Transverse colon (tissue), 4 donors: ENCODE data around the gene CACNG5. TPM values are rescaled to one million over a fixed set of nuclear protein-coding genes. Genes with fewer than 3 reads are reported as not detected.

Experiments used
- DNase-seq: peaks from one replicate; pipeline ENCODE4 v3.0.0-alpha.2; 2019
- H3K27ac ChIP-seq, 4 donors: fragments of 200-600 bp; sonication (generic); 2 replicates each; pipeline ENCODE4 v1.5.1; 2016 to 2018; ENCODE audit warnings: inconsistent platforms in 4 of 4
- H3K27me3 ChIP-seq: fragments of 200-600 bp; sonication (generic); 2 replicates; pipeline ENCODE4 v1.5.1; 2017; ENCODE audit warnings: inconsistent platforms
- H3K36me3 ChIP-seq, 4 donors: fragments of 200-600 bp; sonication (generic); 2 replicates each; pipeline ENCODE4 v1.5.1; 2017 to 2019; ENCODE audit warnings: inconsistent platforms in 4 of 4
- H3K4me1 ChIP-seq, 4 donors: fragments of 200-600 bp; sonication (generic); 2 replicates each; pipeline ENCODE4 v1.5.1; 2017 to 2020; ENCODE audit warnings: inconsistent platforms in 4 of 4
- H3K4me3 ChIP-seq, 4 donors: fragments of 200-600 bp; sonication (generic); 1 replicate in 1 of 4; 2 replicates in 3 of 4; pipeline versions ENCODE4 v1.5.1 to v1.6.1; 2017 to 2019; ENCODE audit warnings: inconsistent platforms in 4 of 4
- H3K9me3 ChIP-seq, 2 donors: fragments of 200-600 bp; sonication (generic); 2 replicates each; pipeline ENCODE4 v1.5.1; 2017 to 2019; ENCODE audit warnings: inconsistent platforms in 2 of 2
- CTCF ChIP-seq, 5 experiments: fragments of 200-600 bp in 3 of 5; fragments of 450-650 bp in 2 of 5; sonication (generic) in 3 of 5; IDR thresholded peaks; 1 replicate in 2 of 5; 2 replicates in 3 of 5; pipeline ENCODE4 v1.5.1; 2016 to 2017; ENCODE audit warnings: antibody characterized with exemption in 5 of 5, inconsistent platforms in 3 of 5, mild to moderate bottlenecking in 2 of 5, moderate library complexity in 1 of 5
- EP300 ChIP-seq: sonication (generic); formaldehyde crosslinking; IDR thresholded peaks from one replicate; pipeline ENCODE4 v1.6.1; 2017; ENCODE audit warnings: antibody characterized with exemption, low read depth
- POLR2A ChIP-seq: fragments of 450-650 bp; IDR thresholded peaks from one replicate; pipeline ENCODE4 v1.6.1; 2016; ENCODE audit warnings: antibody characterized with exemption, mild to moderate bottlenecking, moderate library complexity
- POLR2AphosphoS5 ChIP-seq, 3 donors: sonication (generic); formaldehyde crosslinking; IDR thresholded peaks; one replicate each; pipeline ENCODE4 v1.6.1; 2016; ENCODE audit warnings: antibody characterized with exemption in 3 of 3
- WGBS, 2 donors: methylation state at CpG; one replicate each; pipeline ENCODE4 v1.1.5; 2018; ENCODE audit warnings: low coverage in 1 of 2; 5-methylcytosine and 5-hydroxymethylcytosine counted together
- in situ Hi-C, 4 donors: fragments of 200-750 bp; cut with MboI; loops; one replicate each; pipeline versions ENCODE4 v1.15.0 to v1.15.1; 2017; ENCODE audit warnings: low sequenced_read_pairs in 3 of 4, low pct_ligation_motif_present in 1 of 4, low pct_unique_long_range_greater_than_20kb in 1 of 4
- intact Hi-C: fragments of 100-400 bp; cut with DNase I; formaldehyde crosslinking; loops from one replicate; pipeline ENCODE4 v1.15.1; 2023; ENCODE audit warnings: low total_unique reads
- total RNA-seq, 4 donors: library from RNA; depleted of rRNA; stranded (reverse); fragments of >200 nt; gene quantifications; one replicate each; pipeline ENCODE4 v1.1.0, GENCODE V29; 2016

CACNG5 gene
- total RNA-seq, 4 donors from 2014 or later: 0.32 TPM; not detected in 3

DNA sequence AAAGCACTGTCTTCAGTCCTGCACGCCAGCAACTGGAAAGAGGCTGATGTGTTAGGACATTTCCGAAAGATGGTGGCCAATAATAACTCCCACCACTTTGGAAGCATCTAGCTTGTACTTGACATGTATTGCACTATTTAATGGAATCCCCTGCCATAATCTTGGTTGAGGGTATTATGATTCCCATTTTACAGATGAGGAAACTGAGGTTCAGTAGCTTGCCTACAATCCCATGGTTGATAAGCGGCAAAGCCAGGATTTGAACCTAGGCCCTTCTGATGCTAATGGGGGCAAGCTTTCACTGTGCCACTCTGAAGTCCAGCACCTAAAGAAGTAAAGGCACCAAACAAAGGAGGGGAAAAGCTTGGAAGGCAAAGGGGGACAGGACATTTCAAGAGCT, 8.0 kb downstream of the CACNG5 start:
- Histone ChIP-seq H3K9me3 (no peaks in the 10 kb centered on the region), H3K36me3 (no peaks in the 10 kb centered on the region), H3K4me3 (no peak overlapping the region), H3K4me1 (no peaks in the 10 kb centered on the region), H3K27ac (no peak overlapping the region), H3K27me3 (peaks cover 10% of the 10 kb centered on the region)
- in situ Hi-C loops: no loop called here
- DNase-seq: no peak
- TF ChIP-seq CTCF (IDR thresholded peaks at IDR 0.05) (no peak), POLR2A (no peak), POLR2AphosphoS5 (IDR thresholded peaks at IDR 0.05) (no peak), EP300 (no peak)
- WGBS, 2 donors: 86 to 93% methylated on average over 2 to 3 of the region's 3 CpGs
- intact Hi-C loops: no loop called here

GRCh38 chr17:66843627-66844026, 8.7 kb downstream of the CACNG5 start:
- TF ChIP-seq POLR2AphosphoS5 (IDR thresholded peaks at IDR 0.05): no peak
- no peak for TF ChIP-seq CTCF (IDR thresholded peaks at IDR 0.05)
- no peak for TF ChIP-seq EP300
- TF ChIP-seq POLR2A: no peak

DNA sequence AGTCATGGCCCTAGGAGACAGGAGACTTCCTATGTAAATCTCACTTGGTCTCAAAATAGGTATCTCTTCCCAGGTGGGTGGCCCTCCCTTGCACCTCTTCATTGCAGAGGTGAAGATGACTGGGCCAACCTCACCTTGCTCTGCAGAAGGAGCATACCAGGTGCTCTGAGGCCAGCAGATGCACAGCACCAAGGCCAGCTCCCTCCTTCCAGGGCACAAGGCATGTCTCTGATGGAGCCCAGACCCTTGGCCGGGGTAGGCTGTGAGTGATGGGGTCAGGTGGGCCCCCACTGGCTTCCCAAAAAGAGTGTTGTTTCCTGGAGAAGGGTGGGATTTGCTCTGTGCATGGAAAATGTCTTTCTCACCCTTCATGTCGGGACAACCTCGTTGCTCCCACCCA, 12.8 kb downstream of the CACNG5 start:
- TF ChIP-seq CTCF (IDR thresholded peaks at IDR 0.05): no peak
- 61% methylated on average over 3 of the region's 3 CpGs; no CpG with 5 or more reads in 1 of the 2 donors for WGBS, 2 donors
- intact Hi-C loops: no loop called here
- Histone ChIP-seq H3K9me3 (no peaks in the 10 kb centered on the region), H3K4me3 (no peak overlapping the region), H3K36me3 (no peaks in the 10 kb centered on the region), H3K4me1 (no peaks in the 10 kb centered on the region), H3K27me3 (no peaks in the 10 kb centered on the region), H3K27ac (no peak overlapping the region)
- in situ Hi-C loops: no loop called here
- no peak for DNase-seq

More at GRCh38 chr17:66843627-66844026, 8.7 kb downstream of the CACNG5 start:
- 69% methylated on average over 4 of the region's 4 CpGs; no CpG with 5 or more reads in 1 of the 2 donors for WGBS, 2 donors
- Histone ChIP-seq H3K4me1 (no peaks in the 10 kb centered on the region), H3K4me3 (no peak overlapping the region), H3K9me3 (no peaks in the 10 kb centered on the region), H3K36me3 (no peaks in the 10 kb centered on the region), H3K27me3 (peaks cover 10% of the 10 kb centered on the region), H3K27ac (no peak overlapping the region)
- in situ Hi-C loops: no loop called here
- intact Hi-C loops: no loop called here
- no peak for DNase-seq

- Histone ChIP-seq H3K36me3 (no peaks in the 10 kb centered on the region), H3K27me3 (no peaks in the 10 kb centered on the region), H3K4me1 (no peaks in the 10 kb centered on the region), H3K27ac (no peak overlapping the region), H3K4me3 (no peak overlapping the region), H3K9me3 (no peaks in the 10 kb centered on the region)
- DNase-seq: no peak
- TF ChIP-seq POLR2AphosphoS5 (IDR thresholded peaks at IDR 0.05): no peak
- TF ChIP-seq EP300: no peak
- TF ChIP-seq POLR2A: no peak
- TF ChIP-seq CTCF (IDR thresholded peaks at IDR 0.05): no peak
- 86% methylated on average over 6 of the region's 6 CpGs; no CpG with 5 or more reads in 1 of the 2 donors for WGBS, 2 donors
- in situ Hi-C loops (no loop called here), intact Hi-C loops (no loop called here)
These were observed 13.6 kb downstream of the CACNG5 start for GRCh38 chr17:66848496-66848895.
